Lung (tissue), 12 donors: ENCODE data around the gene SMIM41. TPM values are rescaled to one million over a fixed set of nuclear protein-coding genes. Genes with fewer than 3 reads are reported as not detected.
A peak's percentile ranks its signal among the peaks of the same experiment; 100 is the strongest.

Experiments
- ATAC-seq: fragments of 200-7000 bp; cut with Tn5 transposase; one replicate; pipeline ENCODE4 v1.9.1; 2020; ENCODE audit warnings: moderate number of reproducible peaks; ENCODE audit not compliant: insufficient read depth, low FRiP score
- DNase-seq, 3 donors: peaks; one replicate each; pipeline ENCODE4 v3.0.0-alpha.2; 2013 to 2017
- H3K27ac ChIP-seq, 2 donors: one replicate each; pipeline ENCODE4 v1.5.1; 2013; ENCODE audit warnings: mild to moderate bottlenecking in 2 of 2, moderate library complexity in 2 of 2, control low read depth in 1 of 2, inconsistent platforms in 1 of 2, low read depth in 1 of 2, low read length in 1 of 2
- H3K27me3 ChIP-seq, 3 donors: one replicate each; pipeline ENCODE4 v1.5.1; 2013; ENCODE audit warnings: low read length in 2 of 3; ENCODE audit not compliant: control insufficient read depth in 3 of 3, insufficient read depth in 3 of 3
- H3K36me3 ChIP-seq, 4 donors: one replicate each; pipeline ENCODE4 v1.5.1; 2013; ENCODE audit warnings: low read length in 4 of 4, mild to moderate bottlenecking in 1 of 4, moderate library complexity in 1 of 4; ENCODE audit not compliant: control insufficient read depth in 4 of 4, insufficient read depth in 4 of 4
- H3K4me1 ChIP-seq, 5 donors: one replicate each; pipeline ENCODE4 v1.5.1; 2013; ENCODE audit warnings: low read length in 5 of 5, mild to moderate bottlenecking in 2 of 5, moderate library complexity in 1 of 5; ENCODE audit not compliant: control insufficient read depth in 5 of 5, insufficient read depth in 5 of 5
- H3K4me3 ChIP-seq: one replicate; pipeline ENCODE4 v1.5.1; 2013; ENCODE audit warnings: mild to moderate bottlenecking, control low read depth, moderate library complexity
- H3K9ac ChIP-seq, 2 donors: one replicate each; pipeline ENCODE4 v1.5.1; 2013; ENCODE audit warnings: low read length in 2 of 2, control low read depth in 1 of 2; ENCODE audit not compliant: insufficient read depth in 1 of 2
- H3K9me3 ChIP-seq, 4 donors: one replicate each; pipeline ENCODE4 v1.5.1; 2013; ENCODE audit warnings: low read length in 3 of 4, mild to moderate bottlenecking in 1 of 4, moderate library complexity in 1 of 4; ENCODE audit not compliant: control insufficient read depth in 4 of 4, insufficient read depth in 3 of 4
- WGBS, 2 donors: extraction: QIAGEN DNeasy Blood & Tissue Kit; methylation state at CpG; one replicate each; pipeline ENCODE4 v1.1.7; 2013; 5-methylcytosine and 5-hydroxymethylcytosine counted together
- polyA plus RNA-seq, 2 donors: library from polyadenylated mRNA; stranded (reverse); fragments of 200-250 nt; gene quantifications; one replicate each; pipeline ENCODE4 v1.2.1, GENCODE V29; 2013
- total RNA-seq, 2 donors: library from RNA; depleted of rRNA in 1 of 2; stranded (reverse); fragments of >200 nt in 1 of 2; gene quantifications; one replicate each; pipeline ENCODE4 v1.2.1, GENCODE V29; 2014 to 2021
- TF ChIP-seq, protein P1 (sequence below): IDR thresholded peaks from 2 replicates; pipeline ENCODE4 v1.5.1; 2012; ENCODE audit warnings: mild to moderate bottlenecking; ENCODE audit errors: control extremely low read depth, extremely low read depth
- donor health status: control.
- donor health status: control.
- donor health status: Bipolar disorder and iron deficiency.
- donor health status: healthy.
- donor health status: DM: yes; HTN: yes; CAD: no.

The SMIM41 gene
- total and polyA plus RNA-seq, 4 donors, result 1.9 to 7.6 (median 4.3) TPM

DNA sequence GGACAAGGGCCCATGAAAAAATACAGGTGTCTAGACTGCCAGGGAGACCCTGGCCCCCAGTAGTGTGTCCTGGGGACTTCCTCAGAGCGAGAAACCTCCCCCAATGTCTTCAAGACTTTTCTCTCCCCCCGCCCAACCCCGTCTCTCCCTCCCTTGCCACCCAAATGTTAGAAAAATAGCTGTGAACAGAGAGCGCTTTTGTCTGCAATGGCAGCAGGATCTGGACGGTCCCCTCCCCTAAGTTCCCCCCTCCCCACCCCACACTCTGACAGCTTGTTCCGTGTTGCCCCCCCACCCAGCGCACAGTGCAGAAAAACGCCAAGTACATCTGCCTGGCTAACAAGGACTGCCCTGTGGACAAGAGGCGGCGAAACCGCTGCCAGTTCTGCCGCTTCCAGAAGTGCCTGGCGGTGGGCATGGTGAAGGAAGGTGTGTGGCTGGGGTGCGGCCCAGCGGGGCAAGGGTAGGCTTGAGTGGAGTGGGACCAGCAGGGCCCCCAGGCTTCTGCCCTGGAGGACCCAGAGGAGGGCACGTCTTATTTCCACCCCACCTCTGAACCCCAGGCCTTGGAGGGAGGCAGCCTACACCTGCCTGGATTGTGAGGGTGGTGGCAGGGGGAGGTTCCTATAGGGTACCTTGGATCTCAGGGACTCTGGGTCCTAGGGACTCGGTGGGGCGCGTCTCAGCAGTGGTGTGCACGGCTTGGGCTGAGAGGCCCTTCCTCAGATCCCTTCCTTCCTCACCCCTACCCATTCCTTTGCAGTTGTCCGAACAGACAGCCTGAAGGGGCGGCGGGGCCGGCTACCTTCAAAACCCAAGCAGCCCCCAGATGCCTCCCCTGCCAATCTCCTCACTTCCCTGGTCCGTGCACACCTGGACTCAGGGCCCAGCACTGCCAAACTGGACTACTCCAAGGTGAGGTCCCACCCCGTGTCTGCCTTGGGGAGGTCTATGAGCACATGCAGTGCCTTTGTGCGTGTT lies 23.5 kb upstream of the SMIM41 start:
- peaks cover 0 to 11% (median 7%) of the 10 kb centered on the region in 5 donors for H3K4me1 ChIP-seq
- H3K27me3 ChIP-seq, result no peaks in the 10 kb centered on the region
- TF ChIP-seq, protein P1, sequence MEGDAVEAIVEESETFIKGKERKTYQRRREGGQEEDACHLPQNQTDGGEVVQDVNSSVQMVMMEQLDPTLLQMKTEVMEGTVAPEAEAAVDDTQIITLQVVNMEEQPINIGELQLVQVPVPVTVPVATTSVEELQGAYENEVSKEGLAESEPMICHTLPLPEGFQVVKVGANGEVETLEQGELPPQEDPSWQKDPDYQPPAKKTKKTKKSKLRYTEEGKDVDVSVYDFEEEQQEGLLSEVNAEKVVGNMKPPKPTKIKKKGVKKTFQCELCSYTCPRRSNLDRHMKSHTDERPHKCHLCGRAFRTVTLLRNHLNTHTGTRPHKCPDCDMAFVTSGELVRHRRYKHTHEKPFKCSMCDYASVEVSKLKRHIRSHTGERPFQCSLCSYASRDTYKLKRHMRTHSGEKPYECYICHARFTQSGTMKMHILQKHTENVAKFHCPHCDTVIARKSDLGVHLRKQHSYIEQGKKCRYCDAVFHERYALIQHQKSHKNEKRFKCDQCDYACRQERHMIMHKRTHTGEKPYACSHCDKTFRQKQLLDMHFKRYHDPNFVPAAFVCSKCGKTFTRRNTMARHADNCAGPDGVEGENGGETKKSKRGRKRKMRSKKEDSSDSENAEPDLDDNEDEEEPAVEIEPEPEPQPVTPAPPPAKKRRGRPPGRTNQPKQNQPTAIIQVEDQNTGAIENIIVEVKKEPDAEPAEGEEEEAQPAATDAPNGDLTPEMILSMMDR, result no peak
- WGBS, 2 donors, result 87 to 92% methylated on average over 26 to 27 of the region's 27 CpGs
- H3K4me3 ChIP-seq, result no peak overlapping the region
- H3K9ac ChIP-seq, result no peak overlapping the region
- H3K9me3 ChIP-seq, result peaks cover 0 to 2% (median 0%) of the 10 kb centered on the region in 4 donors
- ATAC-seq, result no peak
- no peak overlapping the region for H3K27ac ChIP-seq
- peak in 2 of 3 donors; percentile 51 to 52 for DNase-seq
- peaks cover 3 to 40% (median 11%) of the 10 kb centered on the region in 4 donors for H3K36me3 ChIP-seq

DNA sequence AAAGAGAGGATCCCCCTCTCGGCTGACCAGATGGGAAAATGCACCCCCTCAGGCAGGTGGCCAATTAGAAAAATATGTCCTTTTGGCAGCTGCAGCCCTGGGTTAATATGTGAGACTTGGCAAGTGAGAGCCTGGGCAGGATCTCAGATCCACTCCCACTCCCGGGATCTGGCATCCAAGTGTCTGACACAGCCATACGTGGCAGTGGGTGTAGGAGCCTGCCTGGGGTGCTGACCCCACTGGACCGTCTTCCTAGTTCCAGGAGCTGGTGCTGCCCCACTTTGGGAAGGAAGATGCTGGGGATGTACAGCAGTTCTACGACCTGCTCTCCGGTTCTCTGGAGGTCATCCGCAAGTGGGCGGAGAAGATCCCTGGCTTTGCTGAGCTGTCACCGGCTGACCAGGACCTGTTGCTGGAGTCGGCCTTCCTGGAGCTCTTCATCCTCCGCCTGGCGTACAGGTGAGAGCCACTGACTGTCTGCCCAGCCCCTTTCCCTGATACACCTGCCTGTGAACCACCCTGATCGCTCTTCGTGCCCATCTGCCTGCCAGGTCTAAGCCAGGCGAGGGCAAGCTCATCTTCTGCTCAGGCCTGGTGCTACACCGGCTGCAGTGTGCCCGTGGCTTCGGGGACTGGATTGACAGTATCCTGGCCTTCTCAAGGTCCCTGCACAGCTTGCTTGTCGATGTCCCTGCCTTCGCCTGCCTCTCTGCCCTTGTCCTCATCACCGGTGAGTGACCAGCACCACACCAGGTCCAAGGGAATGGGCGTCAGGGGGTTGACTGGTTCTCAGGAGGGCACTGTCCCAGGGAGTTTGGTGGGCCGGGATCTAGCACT lies 22.5 kb upstream of the SMIM41 start:
- peaks cover 0 to 15% (median 5%) of the 10 kb centered on the region in 5 donors for H3K4me1 ChIP-seq
- DNase-seq, result no peak
- H3K9ac ChIP-seq, result no peak overlapping the region
- no peak overlapping the region for H3K4me3 ChIP-seq
- H3K27me3 ChIP-seq, result no peaks in the 10 kb centered on the region
- peaks cover 0 to 2% (median 0%) of the 10 kb centered on the region in 4 donors for H3K9me3 ChIP-seq
- no peak for ATAC-seq
- 91 to 94% methylated on average over 23 of the region's 23 CpGs for WGBS, 2 donors
- TF ChIP-seq, protein P1, result no peak
- H3K36me3 ChIP-seq, result peaks cover 3 to 40% (median 11%) of the 10 kb centered on the region in 4 donors
- no peak overlapping the region for H3K27ac ChIP-seq

DNA sequence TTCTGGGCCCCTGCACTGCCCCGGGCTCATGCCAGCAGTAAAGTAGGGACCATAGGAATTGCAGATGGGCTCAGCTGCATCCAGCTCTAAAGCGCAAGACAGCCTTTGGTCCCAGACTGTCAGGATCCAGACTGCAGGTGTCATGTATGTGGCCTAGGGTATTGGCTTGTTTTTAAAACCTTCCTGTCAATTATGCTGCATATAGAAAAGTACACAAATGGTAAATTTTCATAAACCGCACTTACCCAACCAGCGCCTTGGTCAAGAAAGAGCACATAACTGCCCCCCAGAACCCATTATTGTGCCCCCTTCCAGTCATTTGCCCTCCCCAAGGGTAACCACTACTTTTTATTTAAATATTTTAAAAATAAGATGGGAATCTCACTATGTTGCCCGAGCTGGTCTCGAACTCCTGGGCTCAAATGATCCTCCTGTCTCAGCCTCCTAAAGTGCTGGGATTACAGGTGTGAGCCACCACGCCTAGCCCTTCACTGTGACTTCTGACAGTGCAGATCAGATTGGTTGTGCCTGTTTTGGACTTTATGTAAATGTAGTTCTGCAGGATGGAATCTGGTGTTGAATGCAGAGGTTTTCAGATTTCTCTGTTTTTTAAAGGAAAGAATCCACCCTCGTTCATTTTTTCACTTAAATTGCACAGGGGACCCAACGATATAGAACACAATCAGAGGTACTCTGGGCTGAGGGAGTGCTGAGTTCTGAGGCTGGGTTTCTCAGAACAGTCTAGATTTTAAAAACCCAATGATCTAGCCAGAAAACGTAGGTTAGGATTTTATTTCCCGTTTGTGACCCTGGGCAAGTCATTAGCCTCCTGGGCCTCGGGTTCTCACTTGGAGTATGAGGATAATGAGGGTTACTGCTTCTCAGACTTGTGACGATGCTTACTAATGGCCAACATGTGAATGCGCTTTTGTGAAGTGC lies 21.6 kb upstream of the SMIM41 start:
- DNase-seq (no peak), ATAC-seq (no peak)
- 90 to 96% methylated on average over 14 of the region's 14 CpGs for WGBS, 2 donors
- Histone ChIP-seq H3K9me3 (peaks cover 0 to 2% (median 0%) of the 10 kb centered on the region in 4 donors), H3K4me3 (no peak overlapping the region), H3K36me3 (peaks cover 3 to 40% (median 11%) of the 10 kb centered on the region in 4 donors), H3K4me1 (peaks cover 0 to 12% (median 2%) of the 10 kb centered on the region in 5 donors), H3K9ac (no peak overlapping the region), H3K27me3 (no peaks in the 10 kb centered on the region), H3K27ac (no peak overlapping the region)
- TF ChIP-seq, protein P1, result no peak
